HepG2 (cell line): Measurements from ENCODE around the gene STIP1. TPM values are rescaled to one million over a fixed set of nuclear protein-coding genes. Genes with fewer than 3 reads are reported as not detected.

Source experiments
- CTCF ChIP-seq: sonication (generic); formaldehyde crosslinking; IDR thresholded peaks from 2 replicates; pipeline ENCODE4 v1.5.0; 2020; ENCODE audit warnings: mild to moderate bottlenecking, missing genetic modification reagents, moderate library complexity
- KAT7 ChIP-seq: IDR thresholded peaks from 2 replicates; pipeline ENCODE4 v1.6.1; 2018; ENCODE audit warnings: borderline replicate concordance, missing compliant biosample characterization
- MIER2 ChIP-seq: IDR thresholded peaks from 2 replicates; pipeline ENCODE4 v1.6.1; 2016; ENCODE audit warnings: missing biosample characterization, missing genetic modification reagents
- NFE2L2 ChIP-seq: fragments of 150-350 bp; IDR thresholded peaks from 2 replicates; pipeline ENCODE4 v1.6.1; 2014; ENCODE audit warnings: low read length
- NRL ChIP-seq: sonication (generic); formaldehyde crosslinking; IDR thresholded peaks from 2 replicates; pipeline ENCODE4 v1.5.0; 2020; ENCODE audit warnings: missing genetic modification reagents, mild to moderate bottlenecking, moderate library complexity, borderline replicate concordance
- ZNF326 ChIP-seq: sonication (generic); formaldehyde crosslinking; IDR thresholded peaks from 2 replicates; pipeline ENCODE4 v1.4.0; 2020; ENCODE audit warnings: missing genetic modification reagents, borderline replicate concordance
- ZNF333 ChIP-seq: sonication (generic); formaldehyde crosslinking; IDR thresholded peaks from 2 replicates; pipeline ENCODE4 v1.4.0; 2020; ENCODE audit warnings: mild to moderate bottlenecking, missing genetic modification reagents, borderline replicate concordance
- ZNF414 ChIP-seq: sonication (generic); formaldehyde crosslinking; IDR thresholded peaks from 2 replicates; pipeline ENCODE4 v1.5.0; 2020; ENCODE audit warnings: missing genetic modification reagents
- ZNF558 ChIP-seq: sonication (generic); formaldehyde crosslinking; IDR thresholded peaks from 2 replicates; pipeline ENCODE4 v1.9.0; 2022; ENCODE audit warnings: mild to moderate bottlenecking, missing genetic modification reagents, borderline replicate concordance
- ZNF616 ChIP-seq: sonication (generic); formaldehyde crosslinking; IDR thresholded peaks from 2 replicates; pipeline ENCODE4 v1.5.0; 2020; ENCODE audit warnings: low read depth, mild to moderate bottlenecking, missing genetic modification reagents
- ZNF652 ChIP-seq: IDR thresholded peaks from 2 replicates; pipeline ENCODE4 v1.6.1; 2016; ENCODE audit warnings: low read depth, borderline replicate concordance
- ZNF746 ChIP-seq: sonication (generic); formaldehyde crosslinking; IDR thresholded peaks from 2 replicates; pipeline ENCODE4 v1.8.0; 2022; ENCODE audit warnings: mild to moderate bottlenecking, missing genetic modification reagents
- polyA plus RNA-seq, 8 experiments: library from polyadenylated mRNA; depleted of rRNA in 3 of 8; stranded (reverse) in 7 of 8; unstranded in 1 of 8; fragments of >200 nt; fragmentation: Illumina TruSeq in 4 of 8; extraction: Trizol in 4 of 8; gene quantifications; 2 replicates each; pipeline versions ENCODE4 v1.2.1 to v1.2.3, GENCODE V29; 2011 to 2016; ENCODE audit warnings: low read depth in 4 of 8, missing spikeins in 1 of 8, mixed read lengths in 1 of 8; ENCODE audit not compliant: insufficient read depth in 1 of 8
- total RNA-seq, 5 experiments: library from RNA; depleted of rRNA; stranded (reverse); fragments of >200 nt; fragmentation: Illumina TruSeq; extraction: Trizol; gene quantifications; 2 replicates each; pipeline ENCODE4 v1.2.3, GENCODE V29; 2016; ENCODE audit warnings: low read depth in 1 of 5
- TF ChIP-seq, protein P1 (sequence below): IDR thresholded peaks from 2 replicates; pipeline ENCODE4 v1.6.1; 2016; ENCODE audit warnings: low read depth, missing genetic modification reagents, missing compliant biosample characterization
- TF ChIP-seq, protein P2 (sequence below): sonication (generic); formaldehyde crosslinking; IDR thresholded peaks from 2 replicates; pipeline ENCODE4 v1.4.0; 2020; ENCODE audit warnings: mild to moderate bottlenecking, missing genetic modification reagents
- TF ChIP-seq, protein P3 (sequence below): IDR thresholded peaks from 2 replicates; pipeline ENCODE4 v1.6.1; 2016; ENCODE audit warnings: control low read depth

The STIP1 gene
- total and polyA plus RNA-seq, 2 of the 13 experiments (the other 11 are each of a cell fraction or from before 2014, with no cell fraction given): 81.1 to 217 TPM

DNA sequence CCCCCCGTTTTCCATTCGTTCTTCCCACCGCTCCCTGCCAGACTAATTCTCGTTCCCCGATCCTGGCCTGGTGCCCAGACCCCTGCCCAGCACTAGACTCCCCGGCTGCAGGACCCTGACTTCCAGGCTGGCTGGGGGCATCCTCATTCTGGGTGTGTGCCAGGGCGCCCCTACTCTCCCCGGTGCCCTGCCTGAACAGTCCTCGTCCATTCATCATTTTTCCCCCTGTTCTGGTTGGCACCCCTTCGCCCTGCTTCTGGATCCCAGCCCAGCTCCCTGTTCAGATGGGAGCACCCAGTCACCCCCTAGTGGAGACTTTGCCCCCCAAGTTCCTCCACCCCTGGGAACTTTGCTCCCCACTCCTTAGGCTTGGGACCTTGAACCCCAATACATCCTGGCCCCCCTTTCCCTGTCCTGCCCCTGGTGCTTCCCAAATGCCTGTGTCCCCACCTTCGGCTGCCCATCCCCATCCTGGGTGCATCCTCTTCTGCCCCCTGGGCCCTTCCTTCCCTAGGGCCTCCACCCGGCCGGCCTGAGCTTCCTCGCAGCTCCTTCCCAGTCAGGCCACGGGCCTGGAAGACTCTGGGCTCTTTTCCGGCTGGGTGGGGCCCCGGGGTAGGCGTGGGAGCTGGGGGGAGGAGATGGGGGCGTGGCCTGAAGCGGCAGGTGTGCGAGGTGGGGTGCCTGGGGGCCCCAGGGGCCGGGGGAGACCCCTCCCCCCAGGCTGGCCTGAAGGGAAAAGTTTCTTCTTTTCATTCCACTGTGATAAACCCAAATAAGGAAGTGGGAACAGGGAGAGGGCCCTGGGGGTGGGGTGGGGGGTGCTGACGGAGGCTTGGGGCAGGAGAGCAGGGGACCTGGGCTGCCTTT is 66.3 kb downstream of the STIP1 start (continued):
- TF ChIP-seq, protein P1, sequence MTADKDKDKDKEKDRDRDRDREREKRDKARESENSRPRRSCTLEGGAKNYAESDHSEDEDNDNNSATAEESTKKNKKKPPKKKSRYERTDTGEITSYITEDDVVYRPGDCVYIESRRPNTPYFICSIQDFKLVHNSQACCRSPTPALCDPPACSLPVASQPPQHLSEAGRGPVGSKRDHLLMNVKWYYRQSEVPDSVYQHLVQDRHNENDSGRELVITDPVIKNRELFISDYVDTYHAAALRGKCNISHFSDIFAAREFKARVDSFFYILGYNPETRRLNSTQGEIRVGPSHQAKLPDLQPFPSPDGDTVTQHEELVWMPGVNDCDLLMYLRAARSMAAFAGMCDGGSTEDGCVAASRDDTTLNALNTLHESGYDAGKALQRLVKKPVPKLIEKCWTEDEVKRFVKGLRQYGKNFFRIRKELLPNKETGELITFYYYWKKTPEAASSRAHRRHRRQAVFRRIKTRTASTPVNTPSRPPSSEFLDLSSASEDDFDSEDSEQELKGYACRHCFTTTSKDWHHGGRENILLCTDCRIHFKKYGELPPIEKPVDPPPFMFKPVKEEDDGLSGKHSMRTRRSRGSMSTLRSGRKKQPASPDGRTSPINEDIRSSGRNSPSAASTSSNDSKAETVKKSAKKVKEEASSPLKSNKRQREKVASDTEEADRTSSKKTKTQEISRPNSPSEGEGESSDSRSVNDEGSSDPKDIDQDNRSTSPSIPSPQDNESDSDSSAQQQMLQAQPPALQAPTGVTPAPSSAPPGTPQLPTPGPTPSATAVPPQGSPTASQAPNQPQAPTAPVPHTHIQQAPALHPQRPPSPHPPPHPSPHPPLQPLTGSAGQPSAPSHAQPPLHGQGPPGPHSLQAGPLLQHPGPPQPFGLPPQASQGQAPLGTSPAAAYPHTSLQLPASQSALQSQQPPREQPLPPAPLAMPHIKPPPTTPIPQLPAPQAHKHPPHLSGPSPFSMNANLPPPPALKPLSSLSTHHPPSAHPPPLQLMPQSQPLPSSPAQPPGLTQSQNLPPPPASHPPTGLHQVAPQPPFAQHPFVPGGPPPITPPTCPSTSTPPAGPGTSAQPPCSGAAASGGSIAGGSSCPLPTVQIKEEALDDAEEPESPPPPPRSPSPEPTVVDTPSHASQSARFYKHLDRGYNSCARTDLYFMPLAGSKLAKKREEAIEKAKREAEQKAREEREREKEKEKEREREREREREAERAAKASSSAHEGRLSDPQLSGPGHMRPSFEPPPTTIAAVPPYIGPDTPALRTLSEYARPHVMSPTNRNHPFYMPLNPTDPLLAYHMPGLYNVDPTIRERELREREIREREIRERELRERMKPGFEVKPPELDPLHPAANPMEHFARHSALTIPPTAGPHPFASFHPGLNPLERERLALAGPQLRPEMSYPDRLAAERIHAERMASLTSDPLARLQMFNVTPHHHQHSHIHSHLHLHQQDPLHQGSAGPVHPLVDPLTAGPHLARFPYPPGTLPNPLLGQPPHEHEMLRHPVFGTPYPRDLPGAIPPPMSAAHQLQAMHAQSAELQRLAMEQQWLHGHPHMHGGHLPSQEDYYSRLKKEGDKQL (CRISPR knock-in tag): no peak
- TF ChIP-seq ZNF326: no peak
- 0 out of 2 replicates have a peak, but pooled peaks have one; percentile 34 for TF ChIP-seq ZNF558 (CRISPR knock-in tag)
- TF ChIP-seq ZNF746 (CRISPR knock-in tag): 0 out of 2 replicates have a peak, but pooled peaks have one; percentile 19
- no peak for TF ChIP-seq MIER2
- TF ChIP-seq, protein P2, sequence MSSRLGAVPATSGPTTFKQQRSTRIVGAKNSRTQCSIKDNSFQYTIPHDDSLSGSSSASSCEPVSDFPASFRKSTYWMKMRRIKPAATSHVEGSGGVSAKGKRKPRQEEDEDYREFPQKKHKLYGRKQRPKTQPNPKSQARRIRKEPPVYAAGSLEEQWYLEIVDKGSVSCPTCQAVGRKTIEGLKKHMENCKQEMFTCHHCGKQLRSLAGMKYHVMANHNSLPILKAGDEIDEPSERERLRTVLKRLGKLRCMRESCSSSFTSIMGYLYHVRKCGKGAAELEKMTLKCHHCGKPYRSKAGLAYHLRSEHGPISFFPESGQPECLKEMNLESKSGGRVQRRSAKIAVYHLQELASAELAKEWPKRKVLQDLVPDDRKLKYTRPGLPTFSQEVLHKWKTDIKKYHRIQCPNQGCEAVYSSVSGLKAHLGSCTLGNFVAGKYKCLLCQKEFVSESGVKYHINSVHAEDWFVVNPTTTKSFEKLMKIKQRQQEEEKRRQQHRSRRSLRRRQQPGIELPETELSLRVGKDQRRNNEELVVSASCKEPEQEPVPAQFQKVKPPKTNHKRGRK (CRISPR knock-in tag): no peak
- TF ChIP-seq NFE2L2: no peak
- TF ChIP-seq ZNF616 (CRISPR knock-in tag): no peak
- TF ChIP-seq ZNF333 (CRISPR knock-in tag): 0 out of 2 replicates have a peak, but pooled peaks have one; percentile 10
- 0 out of 2 replicates have a peak, but pooled peaks have one; percentile 23 for TF ChIP-seq NRL (CRISPR knock-in tag)
- no peak for TF ChIP-seq ZNF414 (CRISPR knock-in tag)
- TF ChIP-seq, protein P3, sequence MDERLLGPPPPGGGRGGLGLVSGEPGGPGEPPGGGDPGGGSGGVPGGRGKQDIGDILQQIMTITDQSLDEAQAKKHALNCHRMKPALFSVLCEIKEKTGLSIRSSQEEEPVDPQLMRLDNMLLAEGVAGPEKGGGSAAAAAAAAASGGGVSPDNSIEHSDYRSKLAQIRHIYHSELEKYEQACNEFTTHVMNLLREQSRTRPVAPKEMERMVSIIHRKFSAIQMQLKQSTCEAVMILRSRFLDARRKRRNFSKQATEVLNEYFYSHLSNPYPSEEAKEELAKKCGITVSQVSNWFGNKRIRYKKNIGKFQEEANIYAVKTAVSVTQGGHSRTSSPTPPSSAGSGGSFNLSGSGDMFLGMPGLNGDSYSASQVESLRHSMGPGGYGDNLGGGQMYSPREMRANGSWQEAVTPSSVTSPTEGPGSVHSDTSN (CRISPR knock-in tag): no peak
- peak; percentile 54 for TF ChIP-seq CTCF (CRISPR knock-in tag)
- no peak for TF ChIP-seq ZNF652
- no peak for TF ChIP-seq KAT7 (CRISPR knock-in tag)
